A549 (cell line): Measurements from ENCODE around the gene USP46. TPM values are rescaled to one million over a fixed set of nuclear protein-coding genes. Genes with fewer than 3 reads are reported as not detected.

ENCODE experiments used
- ATAC-seq, 2 experiments: fragments of 200-7000 bp in 1 of 2; fragments of >200 bp in 1 of 2; cut with Nextera tagmentation in 1 of 2; cut with Tn5 transposase in 1 of 2; 3 replicates each; pipeline versions ENCODE4 v1.8.0 to v1.9.1; 2018 to 2020; ENCODE audit warnings: mild to moderate bottlenecking in 1 of 2, moderate library complexity in 1 of 2
- CTCF ChIA-PET: fragments of 300-600 bp; sonication (Branson Sonifier 250); formaldehyde crosslinking; extraction: SDS; loops from one replicate; lab custom pipeline; 2021; ENCODE audit warnings: antibody characterized with exemption, inconsistent platforms; lab: Yijun Ruan, JAX
- POLR2A ChIA-PET: fragments of 350-600 bp; formaldehyde crosslinking; extraction: SDS; loops from one replicate; lab custom pipeline; 2021; ENCODE audit warnings: antibody characterized with exemption, inconsistent platforms; lab: Yijun Ruan, JAX
- DNase-seq, 2 experiments: peaks; one replicate each; pipeline versions ENCODE4 v3.0.0 to v3.0.0-alpha.2; 2011 to 2016; ENCODE audit warnings: low read depth in 1 of 2, low spot score in 1 of 2
- FAIRE-seq: peaks from 2 replicates; lab custom pipeline; 2011; peaks lifted over from hg19 to GRCh38; lab: Jason Lieb, UNC
- H3K27ac ChIP-seq, 2 experiments: fragments of >200 bp; sonication (Bioruptor Twin); formaldehyde crosslinking; 3 replicates each; pipeline ENCODE4 v1.5.1; 2016 to 2017
- H3K4me1 ChIP-seq: fragments of >200 bp; sonication (Bioruptor Twin); formaldehyde crosslinking; 3 replicates; pipeline ENCODE4 v1.6.1; 2016
- H3K4me2 ChIP-seq: fragments of >200 bp; sonication (Bioruptor Twin); formaldehyde crosslinking; 3 replicates; pipeline ENCODE4 v1.6.1; 2016
- H3K4me3 ChIP-seq: fragments of >200 bp; sonication (Bioruptor Twin); formaldehyde crosslinking; 3 replicates; pipeline ENCODE4 v1.5.1; 2016
- H3K9me3 ChIP-seq: fragments of >200 bp; sonication (Bioruptor Twin); formaldehyde crosslinking; 3 replicates; pipeline ENCODE4 v1.6.1; 2016
- BHLHE40 ChIP-seq: IDR thresholded peaks from 2 replicates; pipeline ENCODE4 v1.6.1; 2012; ENCODE audit warnings: low read depth, low read length, inconsistent platforms
- CBX2 ChIP-seq: fragments of 200-600 bp; sonication (generic); IDR thresholded peaks from 2 replicates; pipeline ENCODE4 v1.6.1; 2016; ENCODE audit warnings: low read depth, mild to moderate bottlenecking, borderline replicate concordance
- CEBPB ChIP-seq, 2 experiments: fragments of >200 bp in 1 of 2; sonication (Bioruptor Twin) in 1 of 2; formaldehyde crosslinking in 1 of 2; IDR thresholded peaks; 2 replicates each; pipeline ENCODE4 v1.6.1; 2012 to 2016
- EHF ChIP-seq: fragments of 250-450 bp; sonication (Bioruptor Pico); IDR thresholded peaks from 2 replicates; pipeline ENCODE4 v1.5.0; 2020; ENCODE audit warnings: mild to moderate bottlenecking
- EHMT2 ChIP-seq: fragments of 200-600 bp; sonication (generic); IDR thresholded peaks from 2 replicates; pipeline ENCODE4 v1.6.1; 2016; ENCODE audit warnings: antibody characterized with exemption, low read depth, mild to moderate bottlenecking, moderate library complexity
- HDAC2 ChIP-seq: fragments of 200-600 bp; sonication (generic); IDR thresholded peaks from 2 replicates; pipeline ENCODE4 v1.6.1; 2016
- HMGXB4 ChIP-seq: fragments of 250-450 bp; sonication (Bioruptor Pico); IDR thresholded peaks from 2 replicates; pipeline ENCODE4 v1.5.0; 2021; ENCODE audit warnings: mild to moderate bottlenecking, moderate library complexity, borderline replicate concordance
- JUN ChIP-seq, 2 experiments: fragments of >200 bp; sonication (Bioruptor Twin); formaldehyde crosslinking; IDR thresholded peaks; 2 replicates in 1 of 2; 3 replicates in 1 of 2; pipeline ENCODE4 v1.6.1; 2016 to 2017
- JUNB ChIP-seq: fragments of >200 bp; sonication (Bioruptor Twin); formaldehyde crosslinking; IDR thresholded peaks from 2 replicates; pipeline ENCODE4 v1.6.1; 2016
- KDM1A ChIP-seq: fragments of 200-600 bp; sonication (generic); IDR thresholded peaks from 2 replicates; pipeline ENCODE4 v1.6.1; 2016; ENCODE audit warnings: low read depth, mild to moderate bottlenecking
- MAX ChIP-seq: IDR thresholded peaks from 2 replicates; pipeline ENCODE4 v1.6.1; 2012
- MAZ ChIP-seq: fragments of 150-350 bp; IDR thresholded peaks from 2 replicates; pipeline ENCODE4 v1.6.1; 2014; ENCODE audit warnings: antibody characterized with exemption, low read depth, low read length, borderline replicate concordance
- MYC ChIP-seq: IDR thresholded peaks from 2 replicates; pipeline ENCODE4 v1.6.1; 2012; ENCODE audit warnings: mild to moderate bottlenecking, inconsistent platforms, low read length, improper control_type of control experiment, borderline replicate concordance
- NFE2L2 ChIP-seq: fragments of 150-350 bp; conservative IDR thresholded peaks from 2 replicates; pipeline ENCODE4 v1.6.1; 2014; ENCODE audit warnings: low read length
- PHF8 ChIP-seq: fragments of 200-600 bp; sonication (generic); IDR thresholded peaks from 2 replicates; pipeline ENCODE4 v1.6.1; 2016; ENCODE audit warnings: low read depth, mild to moderate bottlenecking, antibody characterized with exemption, moderate library complexity, borderline replicate concordance
- POLR2A ChIP-seq: IDR thresholded peaks from 2 replicates; pipeline ENCODE4 v1.6.1; 2012; ENCODE audit warnings: mild to moderate bottlenecking, low read length
- RAD21 ChIP-seq, 2 experiments: fragments of >200 bp in 1 of 2; sonication (Bioruptor Twin) in 1 of 2; formaldehyde crosslinking in 1 of 2; IDR thresholded peaks in 1 of 2; conservative IDR thresholded peaks in 1 of 2; 2 replicates in 1 of 2; 3 replicates in 1 of 2; pipeline ENCODE4 v1.6.1; 2012 to 2018; ENCODE audit warnings: inconsistent platforms in 1 of 2
- RNF2 ChIP-seq: fragments of 200-600 bp; sonication (generic); IDR thresholded peaks from 2 replicates; pipeline ENCODE4 v1.6.1; 2016; ENCODE audit warnings: low read depth, mild to moderate bottlenecking, antibody characterized with exemption, moderate library complexity, borderline replicate concordance
- SMC3 ChIP-seq: fragments of >200 bp; sonication (Bioruptor Twin); formaldehyde crosslinking; IDR thresholded peaks from 3 replicates; pipeline ENCODE4 v1.6.1; 2018; ENCODE audit warnings: inconsistent platforms
- ZFP36 ChIP-seq: fragments of 450-650 bp; IDR thresholded peaks from 2 replicates; pipeline ENCODE4 v1.6.1; 2014; ENCODE audit warnings: borderline replicate concordance; ENCODE audit not compliant: partially characterized antibody
- ZNF302 ChIP-seq: fragments of 250-450 bp; sonication (Bioruptor Pico); IDR thresholded peaks from 2 replicates; pipeline ENCODE4 v1.9.0; 2021; ENCODE audit warnings: inconsistent platforms, mild to moderate bottlenecking, moderate library complexity
- WGBS: methylation state at CpG from one replicate; pipeline ENCODE4 v1.1.6; 2017; ENCODE audit errors: missing lambda C conversion rate; 5-methylcytosine and 5-hydroxymethylcytosine counted together
- polyA plus RNA-seq, 4 experiments: library from polyadenylated mRNA; depleted of rRNA in 3 of 4; stranded (reverse); fragments of >200 nt; fragmentation: RNase III in 1 of 4; extraction: RNeasy Plus Mini Kit Qiagen cat#74134 plus additional on column Dnase treatment in 1 of 4; gene quantifications; 2 replicates in 3 of 4; 3 replicates in 1 of 4; pipeline ENCODE4 v1.2.3, GENCODE V29; 2011 to 2017
- TF ChIP-seq, protein P1 (sequence below): fragments of >200 bp; sonication (Bioruptor Twin); formaldehyde crosslinking; IDR thresholded peaks from 3 replicates; pipeline ENCODE4 v1.6.1; 2016
- TF ChIP-seq, protein P2 (sequence below): fragments of 450-650 bp; IDR thresholded peaks from 2 replicates; pipeline ENCODE4 v1.6.1; 2014; ENCODE audit warnings: antibody characterized with exemption

Gene USP46
- polyA plus RNA-seq, 2 of the 4 experiments (the other 2 are of a cell fraction): 5.6 to 15.9 TPM

DNA sequence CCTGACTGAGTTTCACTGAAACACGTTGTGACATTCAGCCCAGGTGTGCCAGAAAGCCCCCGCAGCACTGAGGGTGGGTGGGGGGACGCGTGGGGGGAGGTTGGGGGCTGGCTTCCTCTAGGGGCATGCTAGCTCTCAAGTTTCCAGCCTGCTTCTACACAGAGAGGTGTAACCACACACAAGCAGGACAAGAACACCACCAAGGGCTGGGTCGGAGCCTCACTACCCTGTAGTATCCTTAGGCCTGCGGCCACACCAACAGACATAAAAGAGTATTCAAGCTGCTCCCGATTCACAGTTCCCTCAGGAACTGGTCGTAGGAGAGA lies 1.8 kb downstream of the USP46 start:
- Histone ChIP-seq H3K4me1 (peaks cover 5% of the 10 kb centered on the region; the same call in 1 of the 3 replicates), H3K27ac (no peak overlapping the region), H3K4me3 (no peak overlapping the region), H3K4me2 (no peak overlapping the region), H3K9me3 (no peaks in the 10 kb centered on the region)
- CTCF ChIA-PET: no interaction called here
- ATAC-seq: no peak
- DNase-seq: no peak
- no peak for FAIRE-seq
- POLR2A ChIA-PET: interaction anchor here (1.8 kb wide), 1 partner anchor 55 kb away, joined by 9 read pairs; no protein-coding TSS in a partner anchor
- 97% methylated on average over 7 of the region's 8 CpGs for WGBS
- no peak for TF ChIP-seq POLR2A
- TF ChIP-seq MYC: no peak
- TF ChIP-seq CEBPB (IDR thresholded peaks at IDR 0.05): no peak
- no peak for TF ChIP-seq JUNB
- TF ChIP-seq HDAC2: no peak
- no peak for TF ChIP-seq EHF (CRISPR knock-in tag)
- TF ChIP-seq CBX2: no peak
- no peak for TF ChIP-seq RNF2
- no peak for TF ChIP-seq HMGXB4 (CRISPR knock-in tag)
- TF ChIP-seq SMC3: no peak
- TF ChIP-seq EHMT2: no peak
- TF ChIP-seq KDM1A: no peak
- TF ChIP-seq, protein P1, sequence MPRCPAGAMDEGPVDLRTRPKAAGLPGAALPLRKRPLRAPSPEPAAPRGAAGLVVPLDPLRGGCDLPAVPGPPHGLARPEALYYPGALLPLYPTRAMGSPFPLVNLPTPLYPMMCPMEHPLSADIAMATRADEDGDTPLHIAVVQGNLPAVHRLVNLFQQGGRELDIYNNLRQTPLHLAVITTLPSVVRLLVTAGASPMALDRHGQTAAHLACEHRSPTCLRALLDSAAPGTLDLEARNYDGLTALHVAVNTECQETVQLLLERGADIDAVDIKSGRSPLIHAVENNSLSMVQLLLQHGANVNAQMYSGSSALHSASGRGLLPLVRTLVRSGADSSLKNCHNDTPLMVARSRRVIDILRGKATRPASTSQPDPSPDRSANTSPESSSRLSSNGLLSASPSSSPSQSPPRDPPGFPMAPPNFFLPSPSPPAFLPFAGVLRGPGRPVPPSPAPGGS: no peak
- no peak for TF ChIP-seq MAX
- TF ChIP-seq BHLHE40: no peak

GRCh38 chr4:52655506-52655905 lies 3.6 kb downstream of the USP46 start:
- peaks cover 5% of the 10 kb centered on the region; the same call in 1 of the 3 replicates for H3K4me1 ChIP-seq
- CTCF ChIA-PET: no interaction called here
- H3K9me3 ChIP-seq: no peaks in the 10 kb centered on the region
- no peak overlapping the region for H3K4me3 ChIP-seq
- no peak overlapping the region for H3K27ac ChIP-seq
- no peak for FAIRE-seq
- ATAC-seq: no peak
- H3K4me2 ChIP-seq: no peak overlapping the region
- no peak for DNase-seq
- POLR2A ChIA-PET: interaction anchor here (1.0 kb wide), 1 partner anchor 67 kb away, joined by 4 read pairs; no protein-coding TSS in a partner anchor
- TF ChIP-seq MAZ (no peak), NFE2L2 (no peak), JUN (IDR thresholded peaks at IDR 0.05) (no peak), ZFP36 (no peak), MYC (no peak), PHF8 (no peak), RAD21 (conservative IDR thresholded peaks at IDR 0.05 in 1 of 2, IDR thresholded peaks at IDR 0.05 in 1 of 2) (no peak), EHF (CRISPR knock-in tag) (no peak), ZNF302 (no peak)
- TF ChIP-seq, protein P2, sequence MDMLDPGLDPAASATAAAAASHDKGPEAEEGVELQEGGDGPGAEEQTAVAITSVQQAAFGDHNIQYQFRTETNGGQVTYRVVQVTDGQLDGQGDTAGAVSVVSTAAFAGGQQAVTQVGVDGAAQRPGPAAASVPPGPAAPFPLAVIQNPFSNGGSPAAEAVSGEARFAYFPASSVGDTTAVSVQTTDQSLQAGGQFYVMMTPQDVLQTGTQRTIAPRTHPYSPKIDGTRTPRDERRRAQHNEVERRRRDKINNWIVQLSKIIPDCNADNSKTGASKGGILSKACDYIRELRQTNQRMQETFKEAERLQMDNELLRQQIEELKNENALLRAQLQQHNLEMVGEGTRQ: no peak
